B cell (primary cell): ENCODE measurements around the gene RHOBTB3. TPM values are rescaled to one million over a fixed set of nuclear protein-coding genes. Genes with fewer than 3 reads are reported as not detected.

Source experiments
- ATAC-seq: fragments of 200-7000 bp; cut with Tn5 transposase; one replicate; pipeline ENCODE4 v1.10.0; 2021; ENCODE audit warnings: low read depth, mild to moderate bottlenecking, moderate number of reproducible peaks, moderate library complexity
- CTCF ChIA-PET: fragments of 350-600 bp; sonication (Branson Sonifier 250); formaldehyde crosslinking; loops from one replicate; lab custom pipeline; 2021; ENCODE audit warnings: antibody characterized with exemption, inconsistent platforms; lab: Charles Lee
- POLR2A ChIA-PET: fragments of 350-600 bp; sonication (Branson Sonifier 250); formaldehyde crosslinking; loops from one replicate; lab custom pipeline; 2021; ENCODE audit warnings: antibody characterized with exemption; lab: Charles Lee
- DNase-seq: peaks from one replicate; pipeline ENCODE4 v3.0.0; 2013
- H2AFZ ChIP-seq: 2 replicates; pipeline ENCODE4 v1.6.1; 2012; ENCODE audit warnings: mild to moderate bottlenecking, low read depth, low read length; ENCODE audit not compliant: insufficient read depth, poor library complexity, severe bottlenecking
- H3K27ac ChIP-seq, 2 donors: 1 replicate in 1 of 2; 2 replicates in 1 of 2; pipeline ENCODE4 v1.5.1; 2012 to 2013; ENCODE audit warnings: low read length in 2 of 2, mild to moderate bottlenecking in 2 of 2, moderate library complexity in 1 of 2
- H3K27me3 ChIP-seq, 4 experiments: fragments of 200-600 bp in 1 of 4; sonication (generic) in 1 of 4; replicated peaks in 1 of 4; 1 replicate in 2 of 4; 2 replicates in 2 of 4; pipeline versions ENCODE4 v1.6.1 to v1.7.0; 2013 to 2016; ENCODE audit warnings: low read length in 3 of 4, mild to moderate bottlenecking in 2 of 4, mixed read lengths in 1 of 4, moderate library complexity in 1 of 4; ENCODE audit not compliant: insufficient read depth in 4 of 4, control insufficient read depth in 3 of 4; ENCODE audit errors: control extremely low read depth in 1 of 4
- H3K36me3 ChIP-seq, 2 experiments: replicated peaks in 1 of 2; 1 replicate in 1 of 2; 2 replicates in 1 of 2; pipeline versions ENCODE4 v1.6.1 to v1.7.1; 2013; ENCODE audit warnings: low read length in 1 of 2; ENCODE audit not compliant: insufficient read depth in 2 of 2, control insufficient read depth in 1 of 2; ENCODE audit errors: control extremely low read depth in 1 of 2, extremely low read depth in 1 of 2
- H3K4me1 ChIP-seq, 2 donors: fragments of 200-600 bp in 1 of 2; sonication (generic) in 1 of 2; 1 replicate in 1 of 2; 2 replicates in 1 of 2; pipeline versions ENCODE4 v1.5.1 to v1.6.1; 2013 to 2017; ENCODE audit warnings: low read length in 2 of 2; ENCODE audit not compliant: control insufficient read depth in 2 of 2, insufficient read depth in 2 of 2
- H3K4me2 ChIP-seq: replicated peaks from 2 replicates; pipeline ENCODE3; 2012; ENCODE audit warnings: mild to moderate bottlenecking, low read depth, low read length; ENCODE audit not compliant: poor library complexity, severe bottlenecking
- H3K4me3 ChIP-seq, 5 experiments: fragments of 200-600 bp in 1 of 5; sonication (generic) in 1 of 5; 1 replicate in 3 of 5; 2 replicates in 2 of 5; pipeline versions ENCODE4 v1.5.1 to v1.7.0; 2011 to 2016; ENCODE audit warnings: low read length in 4 of 5, mild to moderate bottlenecking in 4 of 5, low read depth in 2 of 5, control low read depth in 1 of 5, moderate library complexity in 1 of 5; ENCODE audit not compliant: insufficient read depth in 1 of 5; ENCODE audit errors: control extremely low read depth in 1 of 5, extremely low read depth in 1 of 5
- H3K79me2 ChIP-seq: fragments of 200-600 bp; sonication (generic); one replicate; pipeline ENCODE4 v1.6.0; 2016; ENCODE audit warnings: low read length; ENCODE audit not compliant: control insufficient read depth, insufficient read depth
- H3K9ac ChIP-seq: fragments of 200-600 bp; sonication (generic); 2 replicates; pipeline ENCODE4 v1.6.1; 2017; ENCODE audit warnings: mild to moderate bottlenecking, low read length, moderate library complexity
- H3K9me3 ChIP-seq, 3 donors: one replicate each; pipeline versions ENCODE4 v1.6.1 to v1.7.1; 2013; ENCODE audit warnings: low read length in 2 of 3; ENCODE audit not compliant: control insufficient read depth in 2 of 3, insufficient read depth in 1 of 3; ENCODE audit errors: control extremely low read depth in 1 of 3
- H4K20me1 ChIP-seq: 2 replicates; pipeline ENCODE4 v1.6.0; 2012; ENCODE audit warnings: mild to moderate bottlenecking, low read length; ENCODE audit not compliant: insufficient read depth, control insufficient read depth, poor library complexity, severe bottlenecking
- H3K27ac Mint-ChIP-seq: one replicate; pipeline ENCODE4 v1.8.0; 2021; ENCODE audit warnings: mixed read lengths
- H3K27me3 Mint-ChIP-seq: one replicate; pipeline ENCODE4 v1.8.0; 2021; ENCODE audit warnings: mixed read lengths
- H3K4me1 Mint-ChIP-seq: one replicate; pipeline ENCODE4 v1.8.0; 2021; ENCODE audit warnings: mixed read lengths
- H3K4me3 Mint-ChIP-seq: one replicate; pipeline ENCODE4 v1.8.0; 2021; ENCODE audit warnings: mixed read lengths
- H3K9me3 Mint-ChIP-seq: one replicate; pipeline ENCODE4 v1.8.0; 2022; ENCODE audit warnings: mixed read lengths; ENCODE audit not compliant: insufficient read depth
- CTCF ChIP-seq: fragments of 200-600 bp; IDR thresholded peaks from one replicate; pipeline ENCODE4 v1.8.0; 2022; ENCODE audit warnings: antibody characterized with exemption, mild to moderate bottlenecking
- EZH2 ChIP-seq: IDR thresholded peaks from 2 replicates; pipeline ENCODE4 v1.6.1; 2012; ENCODE audit warnings: borderline replicate concordance, low read depth, mild to moderate bottlenecking, moderate library complexity, low read length; ENCODE audit not compliant: insufficient read depth, poor library complexity, severe bottlenecking
- WGBS: methylation state at CpG from one replicate; pipeline ENCODE4 v1.1.5; 2013; ENCODE audit warnings: missing lambda C conversion rate; ENCODE audit not compliant: insufficient coverage; 5-methylcytosine and 5-hydroxymethylcytosine counted together
- intact Hi-C: fragments of 100-400 bp; cut with micrococcal nuclease; formaldehyde crosslinking; loops from one replicate; pipeline ENCODE4 v1.10.0; 2022
- polyA plus RNA-seq: library from polyadenylated mRNA; depleted of rRNA; stranded (reverse); fragments of >200 nt; gene quantifications from 2 replicates; pipeline ENCODE4 v1.2.3, GENCODE V29; 2012
- total RNA-seq, 2 donors: library from RNA; stranded (reverse); fragments of 120-200 nt in 1 of 2; gene quantifications; 1 replicate in 1 of 2; 2 replicates in 1 of 2; pipeline versions ENCODE4 v1.2.3 to v1.2.4, GENCODE V29; 2013 to 2022

RHOBTB3 gene
- total and polyA plus RNA-seq, 2 donors (not counting 1 experiment from before 2014, with no cell fraction given): 1.7 to 5.0 TPM

- Mint-ChIP-seq H3K4me1 (no peaks in the 10 kb centered on the region), H3K9me3 (no peaks in the 10 kb centered on the region), H3K27ac (no peak overlapping the region), H3K4me3 (no peak overlapping the region), H3K27me3 (no peaks in the 10 kb centered on the region)
- Histone ChIP-seq H3K36me3 (no peaks in the 10 kb centered on the region), H3K4me1 (no peaks in the 10 kb centered on the region), H3K9me3 (no peaks in the 10 kb centered on the region), H3K4me2 (no peak overlapping the region), H2AFZ (no peak overlapping the region), H4K20me1 (no peaks in the 10 kb centered on the region), H3K27ac (no peak overlapping the region), H3K9ac (no peak overlapping the region), H3K27me3 (no peaks in the 10 kb centered on the region), H3K4me3 (no peak overlapping the region), H3K79me2 (peaks cover 3% of the 10 kb centered on the region)
- intact Hi-C loops: no loop called here
- TF ChIP-seq CTCF: no peak
- TF ChIP-seq EZH2: no peak
- WGBS: 86% methylated on average over 3 of the region's 4 CpGs
- ChIA-PET CTCF (interaction anchor here (1.4 kb wide), 1 partner anchor 18 kb away, joined by 5 read pairs; no protein-coding TSS in a partner anchor), POLR2A (no interaction called here)
- DNase-seq: no peak
- no peak for ATAC-seq
These were observed 68.2 kb downstream of the RHOBTB3 start for GRCh38 chr5:95799191-95799835.

DNA sequence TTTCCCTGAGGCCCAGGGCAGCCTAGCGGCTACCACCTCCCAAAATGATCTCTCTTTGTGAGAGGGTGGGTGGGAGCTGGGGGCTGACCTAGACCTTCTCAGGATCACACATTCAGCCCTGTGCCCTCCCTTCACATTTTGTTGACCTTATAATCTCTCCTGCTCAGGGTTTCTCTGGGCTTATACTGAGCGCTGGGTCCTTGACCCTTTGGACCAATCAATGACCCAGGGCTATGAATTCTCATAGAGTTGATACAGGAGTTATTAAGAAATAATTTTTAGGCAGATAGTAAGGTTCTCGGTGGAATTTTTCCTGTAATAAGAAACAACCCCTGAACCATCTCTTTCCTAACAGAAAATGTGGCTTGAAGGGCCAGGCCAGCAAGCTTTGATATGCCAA lies 69.4 kb downstream of the RHOBTB3 start:
- H3K79me2 ChIP-seq: peaks cover 5% of the 10 kb centered on the region
- intact Hi-C loops: no loop called here
- Mint-ChIP-seq H3K4me3 (no peak overlapping the region), H3K27ac (no peak overlapping the region), H3K9me3 (peaks cover 3% of the 10 kb centered on the region), H3K27me3 (no peaks in the 10 kb centered on the region), H3K4me1 (no peaks in the 10 kb centered on the region)
- CTCF ChIA-PET: interaction anchor here (4.9 kb wide), 1 partner anchor 19 kb away, joined by 27 read pairs; no protein-coding TSS in a partner anchor
- H3K4me1 ChIP-seq: no peaks in the 10 kb centered on the region
- no peaks in the 10 kb centered on the region for H3K9me3 ChIP-seq
- H3K27ac ChIP-seq: no peak overlapping the region
- H2AFZ ChIP-seq: no peak overlapping the region
- H3K36me3 ChIP-seq: no peaks in the 10 kb centered on the region
- DNase-seq (no peak), ATAC-seq (no peak)
- POLR2A ChIA-PET: no interaction called here
- no peak overlapping the region for H3K9ac ChIP-seq
- H4K20me1 ChIP-seq: no peaks in the 10 kb centered on the region
- no peaks in the 10 kb centered on the region for H3K27me3 ChIP-seq
- H3K4me3 ChIP-seq: no peak overlapping the region
- TF ChIP-seq EZH2 (no peak), CTCF (no peak)
- 80% methylated on average over 1 of the region's 3 CpGs for WGBS
- no peak overlapping the region for H3K4me2 ChIP-seq
